HCT116 (cell line): Measurements from ENCODE around the gene DENND4A. TPM values are rescaled to one million over a fixed set of nuclear protein-coding genes. Genes with fewer than 3 reads are reported as not detected.

Source experiments
- ATAC-seq: fragments of 200-7000 bp; cut with Tn5 transposase; 2 replicates; pipeline ENCODE4 v1.9.1; 2020; ENCODE audit warnings: mild to moderate bottlenecking, moderate library complexity
- BruUV-seq: library from RNA; stranded (reverse); fragments of 400-500 nt; replicated peaks from 2 replicates; lab custom pipeline; 2021; lab: Mats Ljungman, UMichigan
- CTCF ChIA-PET: fragments of 300-600 bp; sonication (Branson Sonifier 250); formaldehyde crosslinking; loops from one replicate; lab custom pipeline; 2021; ENCODE audit warnings: antibody characterized with exemption; lab: Charles Lee
- POLR2A ChIA-PET: fragments of 300-600, 350-600 bp; sonication (Branson Sonifier 250); formaldehyde crosslinking; loops from one replicate; lab custom pipeline; 2021; ENCODE audit warnings: antibody characterized with exemption; lab: Charles Lee
- RAD21 ChIA-PET, 2 experiments: fragments of 300-600 bp; sonication (Branson Sonifier 250); formaldehyde crosslinking; loops; one replicate each; lab custom pipeline; 2023; ENCODE audit warnings: low total read pairs in 2 of 2; ENCODE audit not compliant: uncharacterized antibody in 2 of 2, unreplicated experiment in 2 of 2, low non-redundant PET in 1 of 2; lab: Charles Lee
- DNase-seq: peaks from one replicate; pipeline ENCODE4 v3.0.0-alpha.2; 2010; ENCODE audit warnings: low read depth, low spot score
- H2AFZ ChIP-seq: fragments of 200-600 bp; shearing (Covaris generic), sonication (generic); 2 replicates; pipeline ENCODE4 v1.6.1; 2017; ENCODE audit warnings: low read depth, mixed run types, mixed read lengths, antibody characterized with exemption, low read length; ENCODE audit not compliant: poor library complexity, severe bottlenecking
- H3K27ac ChIP-seq: 2 replicates; pipeline ENCODE4 v1.5.1; 2012; ENCODE audit warnings: low read depth, low read length
- H3K27me3 ChIP-seq: fragments of 200-600 bp; sonication (generic); 2 replicates; pipeline ENCODE4 v1.6.1; 2016; ENCODE audit warnings: mixed run types, low read length, mixed read lengths; ENCODE audit not compliant: insufficient read depth
- H3K36me3 ChIP-seq, 2 experiments: fragments of 200-500 bp in 1 of 2; fragments of 200-600 bp in 1 of 2; sonication (Bioruptor generic) in 1 of 2; sonication (generic) in 1 of 2; 2 replicates each; pipeline versions ENCODE4 v1.5.1 to v1.6.1; 2014 to 2016; ENCODE audit warnings: low read length in 2 of 2, inconsistent platforms in 1 of 2, mixed read lengths in 1 of 2, mixed run types in 1 of 2; ENCODE audit not compliant: insufficient read depth in 2 of 2, control insufficient read depth in 1 of 2
- H3K4me1 ChIP-seq, 2 experiments: fragments of 200-600 bp in 1 of 2; sonication (generic) in 1 of 2; 2 replicates each; pipeline versions ENCODE4 v1.5.1 to v1.6.1; 2012 to 2017; ENCODE audit warnings: low read length in 2 of 2, inconsistent platforms in 1 of 2, mild to moderate bottlenecking in 1 of 2, mixed read lengths in 1 of 2, mixed run types in 1 of 2, moderate library complexity in 1 of 2; ENCODE audit not compliant: insufficient read depth in 2 of 2, control insufficient read depth in 1 of 2
- H3K4me2 ChIP-seq: fragments of 200-600 bp; sonication (generic); 2 replicates; pipeline ENCODE4 v1.6.1; 2017; ENCODE audit warnings: mixed run types, low read length, mixed read lengths
- H3K4me3 ChIP-seq, 2 experiments: fragments of 200-600 bp in 1 of 2; sonication (generic) in 1 of 2; replicated peaks in 1 of 2; 2 replicates each; pipeline ENCODE4 v1.5.1; 2011 to 2016; ENCODE audit warnings: low read length in 2 of 2, control low read depth in 1 of 2, low read depth in 1 of 2, mild to moderate bottlenecking in 1 of 2, mixed read lengths in 1 of 2, mixed run types in 1 of 2
- H3K79me2 ChIP-seq: fragments of 200-600 bp; sonication (generic); 2 replicates; pipeline ENCODE4 v1.6.1; 2017; ENCODE audit warnings: mild to moderate bottlenecking, mixed run types, low read length, moderate library complexity, mixed read lengths; ENCODE audit not compliant: insufficient read depth
- H3K9ac ChIP-seq: fragments of 200-600 bp; sonication (generic); 2 replicates; pipeline ENCODE4 v1.6.1; 2016; ENCODE audit warnings: low read length, mixed read lengths
- H3K9me2 ChIP-seq: fragments of 200-600 bp; sonication (generic), shearing (Covaris generic); 2 replicates; pipeline ENCODE4 v1.6.1; 2017; ENCODE audit warnings: mixed run types, mild to moderate bottlenecking, moderate library complexity; ENCODE audit not compliant: insufficient read depth
- H3K9me3 ChIP-seq, 2 experiments: fragments of 200-500 bp in 1 of 2; fragments of 200-600 bp in 1 of 2; sonication (Bioruptor generic) in 1 of 2; sonication (generic) in 1 of 2; 2 replicates each; pipeline ENCODE4 v1.6.1; 2014 to 2017; ENCODE audit warnings: low read length in 2 of 2, mixed read lengths in 2 of 2, inconsistent platforms in 1 of 2, low read depth in 1 of 2, mild to moderate bottlenecking in 1 of 2, mixed run types in 1 of 2, moderate library complexity in 1 of 2; ENCODE audit not compliant: control insufficient read depth in 1 of 2, insufficient read depth in 1 of 2
- H4K20me1 ChIP-seq: fragments of 200-600 bp; sonication (generic), shearing (Covaris generic); 2 replicates; pipeline ENCODE4 v1.6.1; 2017; ENCODE audit warnings: mixed run types, mild to moderate bottlenecking, moderate library complexity; ENCODE audit not compliant: insufficient read depth
- CBX3 ChIP-seq: IDR thresholded peaks from 2 replicates; pipeline ENCODE4 v1.6.1; 2012; ENCODE audit warnings: low read depth
- EZH2phosphoT487 ChIP-seq: fragments of 200-600 bp; IDR thresholded peaks from 2 replicates; pipeline ENCODE4 v1.6.1; 2018; ENCODE audit warnings: antibody characterized with exemption, borderline replicate concordance
- JUND ChIP-seq: IDR thresholded peaks from 2 replicates; pipeline ENCODE4 v1.6.1; 2012
- POLR2A ChIP-seq: IDR thresholded peaks from 2 replicates; pipeline ENCODE4 v1.7.0; 2011; ENCODE audit warnings: borderline replicate concordance; ENCODE audit not compliant: insufficient read depth, insufficient read length; ENCODE audit errors: extremely low read depth
- SRF ChIP-seq: IDR thresholded peaks from 2 replicates; pipeline ENCODE4 v1.6.1; 2012; ENCODE audit warnings: low read depth
- intact Hi-C: fragments of 100-400 bp; cut with micrococcal nuclease; formaldehyde crosslinking; loops from 2 replicates; pipeline ENCODE4 v1.10.0; 2022
- total RNA-seq: library from RNA; stranded (reverse); gene quantifications from one replicate; pipeline ENCODE4 v1.2.1, GENCODE V29; 2021; ENCODE audit not compliant: unreplicated experiment
- TF ChIP-seq, protein P1 (sequence below): IDR thresholded peaks from 2 replicates; pipeline ENCODE4 v1.6.1; 2012; ENCODE audit warnings: low read depth

Gene DENND4A
- total RNA-seq, 1 experiment from 2014 or later, result 9.1 TPM

DNA sequence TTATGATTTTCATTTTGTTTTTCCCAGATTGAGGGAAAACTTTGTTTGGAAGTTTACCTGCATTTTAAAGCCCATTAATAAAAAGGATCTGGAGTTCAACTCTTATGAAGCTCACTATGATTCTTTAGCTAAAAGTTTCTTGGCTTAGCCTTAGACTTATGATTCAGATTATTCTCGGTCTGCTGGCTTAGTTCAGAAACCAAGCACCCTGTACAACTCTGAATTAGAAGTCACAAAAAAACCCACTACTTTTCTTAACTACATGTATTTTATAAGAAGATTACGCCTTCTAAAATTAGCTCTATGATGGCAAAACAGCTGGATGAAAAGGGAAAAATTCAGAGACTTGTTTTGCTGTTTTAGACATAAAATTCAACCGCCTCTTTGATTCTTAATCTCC, 14.3 kb upstream of the DENND4A start:
- no TSS peak for BruUV-seq
- CTCF ChIA-PET, result interaction anchor here (1.3 kb wide), 1 partner anchor 30 kb away, joined by 3 read pairs; no protein-coding TSS in a partner anchor

More for the DNA sequence above, 14.3 kb upstream of the DENND4A start:
- no peak overlapping the region for H3K27ac ChIP-seq
- no peaks in the 10 kb centered on the region for H3K9me2 ChIP-seq
- H3K9ac ChIP-seq, result no peak overlapping the region
- no peak overlapping the region for H3K4me2 ChIP-seq
- no peaks in the 10 kb centered on the region for H3K27me3 ChIP-seq
- H3K4me1 ChIP-seq, result no peaks in the 10 kb centered on the region
- H3K36me3 ChIP-seq, result no peaks in the 10 kb centered on the region
- POLR2A ChIA-PET, result no interaction called here
- no peaks in the 10 kb centered on the region for H4K20me1 ChIP-seq
- DNase-seq (no peak), ATAC-seq (no peak)
- no peaks in the 10 kb centered on the region for H3K9me3 ChIP-seq
- RAD21 ChIA-PET, result no interaction called here
- H3K79me2 ChIP-seq, result no peaks in the 10 kb centered on the region
- intact Hi-C loops, result no loop called here
- H3K4me3 ChIP-seq, result no peak overlapping the region
- no peak overlapping the region for H2AFZ ChIP-seq
- TF ChIP-seq CBX3 (no peak), POLR2A (no peak), JUND (no peak), SRF (no peak), EZH2phosphoT487 (no peak)
- TF ChIP-seq, protein P1, sequence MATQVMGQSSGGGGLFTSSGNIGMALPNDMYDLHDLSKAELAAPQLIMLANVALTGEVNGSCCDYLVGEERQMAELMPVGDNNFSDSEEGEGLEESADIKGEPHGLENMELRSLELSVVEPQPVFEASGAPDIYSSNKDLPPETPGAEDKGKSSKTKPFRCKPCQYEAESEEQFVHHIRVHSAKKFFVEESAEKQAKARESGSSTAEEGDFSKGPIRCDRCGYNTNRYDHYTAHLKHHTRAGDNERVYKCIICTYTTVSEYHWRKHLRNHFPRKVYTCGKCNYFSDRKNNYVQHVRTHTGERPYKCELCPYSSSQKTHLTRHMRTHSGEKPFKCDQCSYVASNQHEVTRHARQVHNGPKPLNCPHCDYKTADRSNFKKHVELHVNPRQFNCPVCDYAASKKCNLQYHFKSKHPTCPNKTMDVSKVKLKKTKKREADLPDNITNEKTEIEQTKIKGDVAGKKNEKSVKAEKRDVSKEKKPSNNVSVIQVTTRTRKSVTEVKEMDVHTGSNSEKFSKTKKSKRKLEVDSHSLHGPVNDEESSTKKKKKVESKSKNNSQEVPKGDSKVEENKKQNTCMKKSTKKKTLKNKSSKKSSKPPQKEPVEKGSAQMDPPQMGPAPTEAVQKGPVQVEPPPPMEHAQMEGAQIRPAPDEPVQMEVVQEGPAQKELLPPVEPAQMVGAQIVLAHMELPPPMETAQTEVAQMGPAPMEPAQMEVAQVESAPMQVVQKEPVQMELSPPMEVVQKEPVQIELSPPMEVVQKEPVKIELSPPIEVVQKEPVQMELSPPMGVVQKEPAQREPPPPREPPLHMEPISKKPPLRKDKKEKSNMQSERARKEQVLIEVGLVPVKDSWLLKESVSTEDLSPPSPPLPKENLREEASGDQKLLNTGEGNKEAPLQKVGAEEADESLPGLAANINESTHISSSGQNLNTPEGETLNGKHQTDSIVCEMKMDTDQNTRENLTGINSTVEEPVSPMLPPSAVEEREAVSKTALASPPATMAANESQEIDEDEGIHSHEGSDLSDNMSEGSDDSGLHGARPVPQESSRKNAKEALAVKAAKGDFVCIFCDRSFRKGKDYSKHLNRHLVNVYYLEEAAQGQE, result no peak
